Stimulated activated CD8-positive, alpha-beta memory T cell treated with anti-CD3 and anti-CD28 coated beads, Interleukin-2, amount 100 ng/mL, for 48 hours (primary cell): Measurements from ENCODE around the gene XNDC1N.
A peak's percentile ranks its signal among the peaks of the same experiment; 100 is the strongest.

Experiments used
- DNase-seq, 2 donors: peaks; one replicate each; pipeline ENCODE4 v3.0.0-alpha.2; 2020; ENCODE audit warnings: low read depth in 2 of 2

Gene XNDC1N, protein sequence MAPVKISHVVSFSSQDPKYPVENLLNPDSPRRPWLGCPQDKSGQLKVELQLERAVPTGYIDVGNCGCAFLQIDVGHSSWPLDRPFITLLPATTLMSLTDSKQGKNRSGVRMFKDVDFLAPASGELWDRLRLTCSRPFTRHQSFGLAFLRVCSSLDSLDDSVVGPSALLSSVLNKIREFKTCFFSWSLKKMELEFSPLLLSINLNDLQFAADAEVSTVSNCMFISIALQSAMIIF

DNA sequence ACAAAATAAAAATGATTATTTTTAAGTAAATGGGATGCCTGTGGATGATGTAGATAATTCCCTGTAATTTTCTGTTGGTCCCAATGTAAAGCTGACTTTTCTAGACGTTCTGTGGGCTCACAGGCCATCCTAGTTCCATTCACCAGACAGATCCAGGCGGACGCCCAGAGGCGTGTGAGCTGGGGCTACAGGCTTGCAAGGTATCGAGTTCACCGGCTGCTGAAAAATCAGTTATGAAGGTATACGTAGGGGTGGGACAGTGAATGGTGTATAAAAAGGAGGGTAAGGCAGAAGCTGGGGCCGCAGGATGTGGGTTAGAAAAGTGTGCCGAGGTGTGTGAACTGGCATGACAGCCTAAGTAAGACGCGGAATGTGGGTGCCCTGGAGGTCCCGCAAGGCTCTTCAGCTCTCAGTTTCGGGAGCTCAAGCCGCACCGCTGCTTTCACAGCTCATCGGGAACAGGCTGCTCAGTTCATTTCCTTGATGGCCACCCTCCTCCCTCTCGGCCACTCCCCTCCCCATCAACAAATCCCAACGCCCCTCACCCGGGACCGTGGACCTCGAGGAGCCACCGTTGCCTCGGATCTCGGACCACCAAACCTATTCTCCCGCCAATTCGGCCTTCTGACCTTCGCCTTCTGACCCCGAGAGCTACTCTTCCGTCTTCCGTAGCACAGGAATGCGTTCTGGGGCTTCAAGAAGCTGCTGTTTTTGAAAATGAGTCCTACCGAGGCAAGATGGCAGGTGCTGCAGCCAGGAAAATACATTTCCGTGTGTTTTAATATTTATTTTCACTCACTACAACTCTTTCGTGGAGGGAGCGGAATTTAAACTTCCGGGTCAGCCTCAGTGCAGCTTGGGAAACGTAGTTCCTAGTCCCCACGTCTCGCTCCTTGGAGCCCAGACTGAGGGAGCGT lies at the start of gene XNDC1N:
XNDC1N (minus strand) TSS at position 775 of the 917 bp plus-strand sequence. CDS start 5,241 bp downstream, outside the sequence.
- DNase-seq, result peak; percentile 49 to 56

DNA sequence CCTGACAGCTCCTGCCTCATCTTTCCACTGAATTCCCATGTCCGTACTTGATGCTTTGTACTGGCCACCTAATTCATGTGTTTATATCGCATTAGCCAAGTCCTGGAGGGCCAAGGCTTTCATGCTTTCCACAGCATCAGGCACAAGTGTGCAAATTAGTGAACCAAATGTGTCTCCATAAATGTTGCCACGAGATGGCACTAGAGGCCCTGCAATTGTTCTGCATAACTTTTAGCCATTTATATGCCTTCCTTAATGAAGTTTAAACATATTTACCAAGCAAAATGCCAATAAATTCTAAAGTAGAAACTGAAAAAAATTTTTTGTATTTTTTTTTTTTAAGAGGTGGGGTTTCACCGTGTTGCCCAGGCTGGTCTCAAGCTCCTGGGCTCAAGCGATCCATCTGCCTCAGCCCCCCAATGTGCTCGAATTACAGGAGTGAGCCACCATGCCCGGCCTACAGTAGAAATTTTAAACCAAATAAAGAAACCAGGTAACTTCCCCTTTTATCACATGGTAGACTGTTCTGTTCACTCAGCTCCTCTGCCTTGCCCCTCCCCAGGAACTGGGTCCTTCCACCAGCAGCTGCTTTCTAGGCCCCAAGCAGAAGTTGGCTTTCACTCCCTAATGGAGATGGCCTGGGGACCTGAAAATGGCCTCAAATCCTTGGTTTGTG lies 49.5 kb upstream of the XNDC1N start:
- peak in 1 of 2 donors; percentile 15 for DNase-seq

DNA sequence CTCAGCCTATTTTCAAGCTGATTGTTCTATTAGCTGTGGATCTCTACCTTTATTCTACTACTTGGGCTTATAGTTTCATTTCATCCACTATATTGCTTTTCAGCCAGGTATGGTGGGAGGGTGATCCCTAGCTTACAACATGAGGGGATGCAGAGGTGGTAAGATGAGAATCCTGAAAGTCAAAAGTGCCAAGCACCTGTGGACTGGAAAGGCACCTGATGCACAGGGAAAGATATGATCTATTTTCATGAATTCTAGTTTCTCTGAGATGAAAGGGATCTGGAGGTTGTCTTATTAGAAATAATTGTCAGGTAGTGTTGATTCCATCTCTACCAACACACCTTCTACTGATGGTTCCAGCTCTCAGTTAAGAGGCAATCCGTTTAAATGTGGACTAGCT lies 48.7 kb upstream of the XNDC1N start:
- DNase-seq, result no peak

DNA sequence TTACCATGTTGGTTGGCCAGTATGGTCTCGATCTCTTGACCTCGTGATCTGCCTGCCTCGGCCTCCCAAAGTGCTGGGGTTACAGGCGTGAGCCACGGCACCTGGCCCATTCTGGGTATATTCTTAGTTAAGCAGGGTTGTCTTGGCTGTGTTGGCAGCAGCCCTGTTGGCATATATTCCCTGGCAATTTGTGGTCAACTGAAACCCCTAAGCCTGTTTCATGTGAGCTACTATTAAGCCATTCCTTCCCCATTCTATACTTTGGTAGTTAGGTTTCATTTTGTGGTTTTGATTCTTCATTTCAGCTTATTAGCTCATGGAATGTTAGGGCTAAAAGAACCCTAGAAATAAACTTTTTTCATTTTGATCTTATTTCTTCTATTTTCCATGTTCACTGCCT lies 48.2 kb upstream of the XNDC1N start:
- DNase-seq, result no peak

DNA sequence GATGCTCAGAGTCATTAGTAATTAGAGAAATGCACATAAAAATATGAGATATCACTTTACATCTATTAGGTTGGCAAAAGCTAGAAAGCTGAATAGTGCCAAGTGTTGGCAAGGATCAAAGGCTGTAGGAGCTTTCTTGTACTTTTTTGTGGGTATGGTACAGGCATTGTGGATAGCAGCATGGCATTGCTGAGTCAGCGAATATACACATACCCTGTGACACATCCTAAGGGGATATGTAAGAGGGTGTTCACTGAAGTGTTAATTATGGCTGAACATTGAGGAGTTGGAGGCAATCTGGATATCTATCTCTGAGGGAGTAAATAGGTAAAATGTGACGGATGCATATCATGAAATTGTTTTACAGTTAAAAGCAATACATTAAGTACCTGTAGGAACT lies 43.3 kb upstream of the XNDC1N start:
- no peak for DNase-seq

DNA sequence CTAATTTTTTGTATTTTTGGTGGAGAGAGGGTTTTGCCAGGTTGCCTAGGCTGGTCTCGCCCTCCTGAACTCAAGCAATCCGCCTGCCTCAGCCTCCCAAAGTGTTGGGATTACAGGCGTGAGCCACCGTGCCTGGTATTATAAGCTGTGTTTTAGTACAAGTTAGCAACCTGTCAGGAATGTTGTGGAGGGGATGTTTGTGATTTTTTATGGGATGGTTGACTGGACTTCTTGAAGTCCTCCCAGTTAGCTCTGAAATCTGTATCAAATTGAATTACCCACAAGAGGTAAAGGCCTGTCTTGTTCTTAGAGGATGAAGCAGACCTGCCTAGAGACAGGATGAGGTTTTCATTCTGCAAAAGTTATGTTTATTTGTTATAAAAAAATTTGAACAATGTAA lies 36.2 kb upstream of the XNDC1N start:
- DNase-seq, result no peak

DNA sequence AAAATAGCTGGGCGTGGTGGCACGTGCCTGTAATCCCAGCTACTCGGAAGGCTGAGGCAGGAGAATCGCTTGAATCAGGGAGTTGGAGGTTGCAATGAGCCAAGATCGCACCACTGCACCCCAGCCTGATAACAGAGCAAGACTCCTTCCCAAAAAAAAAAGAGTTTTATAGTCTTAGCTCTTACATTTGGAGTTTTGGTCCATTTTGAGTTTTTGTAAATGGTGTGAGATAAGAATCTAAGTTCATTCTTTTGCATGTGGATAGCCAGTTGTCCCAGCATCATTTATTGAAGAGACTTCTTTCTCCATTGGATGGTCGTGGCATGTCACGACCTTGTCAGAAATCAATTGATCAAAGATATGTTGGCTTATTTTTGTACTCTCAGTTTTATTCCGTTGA lies 35.1 kb upstream of the XNDC1N start:
- DNase-seq, result no peak

DNA sequence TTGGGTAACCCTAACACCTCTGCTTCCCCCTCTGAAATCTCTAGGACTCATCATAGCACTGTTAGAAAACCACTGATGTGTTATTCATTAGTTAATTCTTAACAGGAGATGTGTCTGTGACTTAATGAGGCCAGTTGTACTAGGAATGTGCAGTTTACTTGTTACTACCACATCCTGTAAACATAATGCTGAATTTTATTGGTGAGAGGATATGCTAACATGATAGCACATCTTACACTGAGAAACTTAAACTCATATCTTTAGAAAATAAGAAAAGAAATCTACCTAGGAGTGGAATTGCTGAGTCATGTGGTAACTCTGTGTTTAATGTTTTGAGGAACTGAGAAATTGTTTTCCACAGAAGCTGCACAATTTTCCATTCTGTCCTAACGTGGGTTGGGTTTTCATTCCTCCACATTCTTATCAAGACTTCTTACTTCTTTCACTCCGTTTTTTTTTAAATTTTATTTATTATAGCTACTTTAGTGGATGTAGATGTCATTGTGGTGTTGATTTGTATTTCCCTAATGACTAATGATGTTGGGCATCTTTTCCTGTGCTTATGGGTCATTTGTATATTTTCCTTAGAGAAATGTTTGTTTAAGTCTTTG lies 34.1 kb upstream of the XNDC1N start:
- no peak for DNase-seq

DNA sequence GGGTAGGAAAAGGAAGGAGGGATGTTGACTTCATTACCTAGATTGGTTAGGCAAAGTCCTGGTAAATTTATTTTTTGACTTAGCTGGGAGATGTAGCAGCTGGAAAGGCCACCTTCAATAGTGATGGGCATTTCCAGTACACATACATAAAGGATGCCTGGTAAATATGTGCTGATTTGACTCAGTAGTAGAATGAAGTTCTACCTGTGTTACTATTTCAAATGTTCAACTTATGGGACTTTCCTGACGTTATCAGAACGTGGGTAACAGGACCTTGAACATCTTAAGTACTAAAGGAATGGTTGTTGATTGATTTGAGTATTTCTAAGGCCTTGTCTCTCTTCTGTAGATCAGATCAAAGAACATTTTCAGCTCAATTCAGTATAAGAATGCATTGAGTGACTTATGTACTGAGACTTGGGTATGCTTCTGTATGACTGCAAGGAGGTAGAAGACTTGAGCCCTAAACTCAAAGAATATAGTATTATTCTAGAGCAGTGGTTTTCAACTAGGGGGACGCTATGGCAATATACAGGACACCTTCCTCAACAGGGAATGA lies 27.6 kb upstream of the XNDC1N start:
- DNase-seq, result no peak

DNA sequence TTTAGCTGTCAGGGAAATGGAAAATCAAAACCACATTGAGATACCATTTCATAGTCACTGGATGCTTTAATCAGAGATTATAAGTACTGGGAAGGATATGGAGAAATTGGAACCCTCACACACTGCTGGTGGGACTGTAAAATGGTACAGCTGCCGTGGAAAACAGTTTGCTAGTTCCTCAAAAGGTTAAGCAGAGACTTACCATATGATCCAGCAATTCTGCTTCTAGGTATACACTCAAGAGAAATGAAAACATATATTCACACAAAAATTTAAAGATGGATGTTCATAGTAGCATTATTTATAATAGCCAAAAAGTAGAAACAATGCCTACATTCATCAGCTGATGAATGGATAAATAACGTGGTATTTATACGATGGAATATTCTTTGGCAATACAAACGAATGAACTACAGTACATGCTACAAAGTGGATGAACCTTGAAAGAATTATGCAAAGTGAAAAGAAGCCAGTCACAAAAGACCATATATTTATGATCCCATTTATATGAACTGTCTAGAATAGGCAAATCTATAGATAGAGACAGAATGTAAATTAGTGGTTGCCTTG lies 23.4 kb upstream of the XNDC1N start:
- no peak for DNase-seq

DNA sequence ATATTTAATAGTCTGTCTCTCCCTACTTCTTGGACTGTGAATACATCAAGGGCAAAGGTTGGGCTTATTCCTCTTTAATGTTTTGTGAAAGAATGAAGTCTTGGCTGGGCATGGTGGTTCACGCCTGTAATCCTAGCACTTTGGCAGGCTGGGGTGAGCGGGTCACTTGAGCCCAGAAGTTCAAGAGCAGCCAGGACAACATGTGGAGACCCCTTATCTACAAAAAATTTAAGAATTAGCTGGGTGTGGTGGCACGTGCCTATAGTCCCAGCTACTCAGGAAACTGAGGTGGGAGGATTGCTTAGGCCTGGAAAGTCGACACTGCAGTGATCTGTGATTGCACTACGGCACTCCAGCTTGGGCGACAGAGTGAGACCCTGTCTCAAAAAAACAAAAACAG lies 20.6 kb upstream of the XNDC1N start:
- DNase-seq, result no peak

DNA sequence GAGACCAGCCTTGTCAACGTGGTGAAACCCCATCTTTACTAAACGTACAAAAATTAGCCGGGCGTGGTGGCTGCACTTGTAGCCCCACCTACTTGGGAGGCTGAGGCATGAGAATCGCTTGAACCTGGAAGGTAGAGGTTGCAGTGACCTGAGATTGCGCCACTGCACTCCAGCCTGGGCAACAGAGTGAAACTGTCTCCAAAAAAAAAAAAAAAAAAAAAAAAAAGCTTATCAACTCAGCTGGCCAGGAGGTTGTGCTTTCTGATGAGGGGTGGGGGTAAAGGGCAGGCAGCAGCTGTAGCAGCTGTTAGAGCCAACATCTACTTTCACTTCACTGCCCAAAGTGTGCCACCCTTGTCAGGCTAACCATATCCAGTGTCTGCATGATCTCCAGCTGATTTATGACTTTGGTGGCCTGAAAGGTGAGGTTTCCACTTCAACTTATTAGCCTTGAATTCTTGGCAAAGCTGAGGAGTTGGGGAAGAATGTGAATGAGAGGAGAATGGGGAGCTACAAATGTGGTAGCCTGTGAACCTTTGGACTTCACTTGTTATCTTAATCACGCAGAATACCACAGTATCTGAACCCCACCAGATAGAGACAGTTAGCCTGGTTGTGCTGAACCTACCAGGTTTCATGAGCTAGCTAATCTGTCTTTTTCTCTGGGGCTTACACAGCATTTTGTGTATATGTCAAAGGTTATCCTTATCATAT lies 20.1 kb upstream of the XNDC1N start:
- no peak for DNase-seq

DNA sequence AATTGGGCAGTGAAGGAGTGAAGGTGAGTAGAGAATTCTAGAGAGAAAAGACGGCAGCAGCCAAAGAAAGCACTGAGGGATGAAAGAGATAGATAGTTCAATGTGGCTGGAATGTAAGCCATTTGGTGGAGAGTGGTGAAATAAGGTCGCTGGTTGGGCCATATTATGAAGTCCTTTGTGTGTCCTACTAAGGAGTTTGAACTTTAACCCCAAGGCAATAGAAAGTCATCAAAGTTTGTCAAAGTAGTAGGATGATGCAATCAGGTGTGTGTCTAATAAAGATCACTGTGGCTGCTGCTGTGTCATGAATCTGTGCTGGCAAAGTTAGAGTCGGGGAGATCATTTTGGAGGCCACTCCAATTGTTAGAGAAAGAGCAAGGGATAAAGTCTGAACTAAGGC lies 19.1 kb upstream of the XNDC1N start:
- no peak for DNase-seq

DNA sequence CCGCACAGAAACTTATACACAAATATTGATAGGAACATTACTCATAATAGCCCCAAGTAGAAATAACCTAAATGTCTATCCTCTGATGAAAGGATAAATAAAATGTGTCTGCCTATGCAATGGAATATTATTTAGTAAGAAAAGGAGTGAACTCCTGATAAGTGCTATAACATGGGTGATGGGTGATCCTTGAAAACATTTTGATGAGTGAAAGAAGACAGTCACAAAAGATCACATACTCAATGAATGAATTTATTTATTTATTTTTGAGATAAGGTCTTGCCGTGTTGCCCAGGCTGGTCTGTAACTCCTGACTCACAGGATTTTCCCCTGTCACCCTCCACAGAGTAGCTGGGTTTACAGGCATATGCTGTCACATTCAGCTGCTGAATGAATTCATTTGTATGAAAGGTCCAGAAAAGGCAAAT lies 17.8 kb upstream of the XNDC1N start:
- no peak for DNase-seq

DNA sequence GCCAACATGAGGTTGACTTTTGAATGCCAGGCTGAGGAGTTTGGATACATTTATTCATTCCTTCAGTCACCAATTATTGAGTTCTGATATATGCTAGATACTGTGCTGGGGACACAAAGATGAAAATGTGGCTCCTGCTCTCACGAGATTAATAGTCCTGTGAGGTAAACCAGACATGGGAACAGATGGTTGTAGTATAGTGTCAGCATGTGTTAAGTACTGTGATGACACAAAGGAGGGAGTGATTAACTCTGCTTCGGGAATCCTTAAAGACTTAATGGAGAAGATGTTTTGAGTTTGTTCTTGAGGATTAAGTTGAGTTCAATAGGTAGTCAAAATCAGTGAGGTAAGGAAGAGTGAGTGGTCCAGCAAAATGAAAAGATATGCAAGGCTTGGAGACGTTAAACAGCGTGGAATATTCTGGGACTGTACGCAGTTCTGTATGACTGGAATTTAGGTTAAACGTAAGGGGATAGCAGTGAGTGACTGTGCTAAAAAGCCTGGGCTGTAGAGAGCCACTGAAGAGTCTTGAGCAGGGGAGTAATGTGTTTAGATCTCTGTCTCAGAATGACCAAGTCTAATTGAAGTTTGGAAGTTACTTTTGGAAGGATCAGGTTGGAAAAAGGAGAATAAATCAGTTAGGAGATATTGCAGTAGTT lies 12.3 kb upstream of the XNDC1N start:
- no peak for DNase-seq

DNA sequence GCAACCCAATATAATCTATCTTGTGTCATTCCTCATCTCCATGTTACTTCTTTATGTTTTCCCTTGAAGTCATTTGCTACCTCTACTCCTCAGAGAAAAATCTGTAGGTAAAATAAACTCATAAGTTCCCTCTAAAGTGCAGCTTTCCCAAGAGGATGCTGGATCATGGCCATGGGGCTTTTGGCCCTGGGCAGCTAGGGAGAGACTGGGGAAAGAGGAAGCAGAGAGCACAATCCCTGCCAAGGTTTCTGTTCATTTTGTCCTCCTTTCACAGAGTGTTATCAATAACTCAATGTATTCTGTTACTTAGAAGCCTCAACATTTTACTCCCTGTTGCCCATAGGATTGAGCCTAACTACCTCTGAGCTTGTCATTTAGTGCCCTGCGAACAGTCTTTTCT lies 9.4 kb upstream of the XNDC1N start:
- no peak for DNase-seq

DNA sequence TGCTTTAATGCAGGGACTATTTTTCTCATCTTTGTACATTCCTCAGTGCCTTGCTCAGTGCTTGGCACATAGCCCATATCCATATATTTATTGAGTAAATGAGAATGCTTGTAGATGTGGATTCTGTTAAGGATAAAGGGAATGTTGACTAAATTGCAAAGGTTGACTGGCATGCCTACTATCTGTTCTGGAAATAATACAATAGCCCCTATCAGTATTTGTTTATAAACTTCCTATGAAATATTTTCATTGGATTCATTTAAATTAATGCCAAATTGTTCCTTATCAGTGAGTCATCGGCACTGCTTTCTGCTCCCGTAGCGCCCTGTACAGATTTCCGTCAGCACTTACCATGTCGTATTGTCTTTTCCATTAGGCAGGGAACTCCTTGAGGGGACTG lies 8.4 kb upstream of the XNDC1N start:
- no peak for DNase-seq

DNA sequence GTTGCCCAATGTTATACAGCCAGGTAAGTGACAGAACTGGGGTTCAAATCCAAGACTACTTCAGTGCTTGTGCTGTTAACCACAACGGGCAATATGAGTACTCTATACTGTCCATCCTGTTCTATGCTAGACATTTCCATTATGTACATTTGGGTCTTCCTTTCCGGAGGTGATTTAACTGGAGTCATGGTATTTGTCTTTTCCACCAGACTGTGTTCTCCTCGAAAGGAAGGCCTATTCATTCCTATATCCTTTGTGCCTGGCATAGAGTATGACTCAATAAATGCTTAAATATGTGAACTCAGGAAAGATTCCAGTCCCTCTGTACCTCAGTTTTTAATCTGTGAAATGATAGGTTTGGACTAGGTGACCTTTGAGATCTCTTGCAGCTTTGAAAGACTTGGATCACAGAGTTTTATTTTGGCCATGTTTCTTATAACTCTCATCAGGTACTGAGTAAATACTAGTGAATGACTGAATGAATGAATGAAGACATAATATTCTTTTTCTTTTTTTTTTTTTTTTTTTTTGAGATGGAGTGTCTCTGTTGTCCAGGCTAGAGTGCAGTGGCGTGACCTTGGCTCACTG lies 7.0 kb upstream of the XNDC1N start:
- no peak for DNase-seq

DNA sequence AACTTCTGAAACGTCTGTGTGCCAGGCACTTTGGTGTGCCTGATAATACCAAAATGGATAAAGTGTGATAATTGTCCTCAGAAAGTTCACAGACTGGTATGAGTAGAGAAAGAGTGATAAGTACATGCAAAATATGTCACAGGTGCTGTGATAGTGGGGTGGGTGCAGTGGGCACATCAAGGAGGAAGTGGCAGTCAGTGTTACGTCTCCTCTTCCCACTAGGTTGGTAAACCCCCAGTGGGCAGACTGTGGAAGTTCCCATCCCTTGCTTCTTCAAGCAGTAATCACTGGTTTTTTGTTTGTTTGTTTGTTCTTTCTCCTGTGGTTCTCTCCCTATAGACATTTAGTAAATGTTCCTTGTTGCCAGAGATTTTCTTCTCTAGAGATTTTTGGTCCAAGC lies 5.8 kb upstream of the XNDC1N start:
- DNase-seq, result no peak
